ENCODE results near the gene MPND. TPM values are rescaled to one million over a fixed set of nuclear protein-coding genes. Genes with fewer than 3 reads are reported as not detected.
"Not testable (repeated sequence)": the region's sequence is repeated elsewhere in the genome, so short reads cannot be mapped to it uniquely, and the experiment has no call there.

Gene MPND
- total RNA-seq, 1 experiment from 2014 or later = 9.4 TPM

DNA sequence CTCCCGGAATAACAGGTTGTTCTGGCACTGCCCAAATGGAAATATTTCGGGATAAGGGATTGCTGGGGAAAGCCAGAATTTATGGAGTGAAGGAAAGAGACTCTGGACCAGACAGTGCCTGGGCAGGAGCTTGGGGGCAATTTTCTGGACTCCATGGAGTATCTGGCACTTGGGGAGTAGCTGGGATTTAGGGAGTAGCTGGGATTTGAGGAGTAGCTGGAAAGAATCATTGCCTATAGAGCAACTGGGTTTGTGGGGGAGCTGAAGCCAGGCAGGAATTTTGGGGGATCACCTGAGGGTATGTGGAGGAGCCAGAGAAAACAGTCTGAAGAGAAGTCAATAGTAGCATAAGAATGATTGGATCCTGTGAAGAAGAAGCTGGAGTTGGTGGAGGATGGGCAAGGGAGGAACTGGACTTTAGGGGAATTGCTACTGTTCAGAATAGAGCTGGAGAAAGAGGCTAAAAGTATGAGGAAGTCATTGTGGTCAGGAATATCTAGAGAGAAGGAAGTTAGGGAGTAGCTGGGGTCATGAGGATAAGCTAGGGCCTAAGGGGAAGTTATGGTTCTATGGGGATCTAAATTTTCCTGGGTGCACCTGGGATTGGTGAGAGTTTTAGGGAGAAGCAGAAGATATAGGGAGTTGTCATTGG, 24.2 kb upstream of the MPND start:
- DNase-seq (ENCODE audit: low spot score) = no peak

DNA sequence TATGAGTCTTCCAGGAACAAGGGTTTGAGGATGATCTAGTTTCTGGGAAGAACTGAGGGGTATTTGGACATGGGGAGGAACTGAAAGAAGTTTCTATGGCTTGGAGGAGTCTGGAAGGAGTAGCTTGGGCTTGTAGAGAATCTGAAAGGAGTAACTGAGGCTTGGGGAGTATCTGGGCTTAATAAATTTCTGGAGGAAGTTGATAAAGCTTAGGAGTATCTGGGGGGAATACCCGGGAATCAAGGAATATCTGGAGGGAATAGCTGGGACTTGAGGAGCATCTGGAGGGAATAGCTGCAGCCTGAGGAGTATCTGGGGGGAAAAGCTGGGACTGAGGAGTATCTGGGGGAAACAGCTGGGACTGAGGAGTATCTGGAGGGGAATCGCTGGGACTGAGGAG, 22.9 kb upstream of the MPND start:
- DNase-seq (ENCODE audit: low spot score) = no peak

DNA sequence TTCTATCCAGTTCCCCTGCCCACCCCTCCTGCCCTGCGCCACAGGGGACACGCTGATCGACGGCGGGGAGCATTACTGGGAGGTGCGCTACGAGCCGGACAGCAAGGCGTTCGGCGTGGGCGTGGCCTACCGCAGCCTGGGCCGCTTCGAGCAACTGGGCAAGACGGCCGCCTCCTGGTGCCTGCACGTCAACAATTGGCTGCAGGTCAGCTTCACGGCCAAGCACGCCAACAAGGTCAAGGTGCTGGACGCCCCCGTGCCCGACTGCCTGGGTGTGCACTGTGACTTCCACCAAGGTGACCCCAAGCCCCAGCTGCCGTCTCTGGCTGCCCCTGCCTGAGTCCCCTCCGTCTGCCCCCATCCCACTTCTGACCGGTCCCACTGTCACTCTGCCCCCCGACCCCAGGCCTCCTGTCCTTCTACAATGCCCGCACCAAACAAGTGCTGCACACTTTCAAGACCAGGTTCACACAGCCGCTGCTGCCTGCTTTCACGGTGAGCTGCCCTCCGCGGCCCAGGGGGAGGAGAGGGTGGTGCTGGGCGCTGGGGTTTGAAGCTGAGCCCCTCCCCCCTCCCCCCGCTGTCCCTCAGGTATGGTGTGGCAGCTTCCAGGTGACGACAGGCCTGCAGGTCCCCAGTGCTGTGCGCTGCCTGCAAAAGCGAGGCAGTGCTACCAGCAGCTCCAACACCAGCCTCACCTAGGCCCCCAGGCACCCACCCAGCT, 20.3 kb upstream of the MPND start:
- no peak for DNase-seq (ENCODE audit: low spot score)

DNA sequence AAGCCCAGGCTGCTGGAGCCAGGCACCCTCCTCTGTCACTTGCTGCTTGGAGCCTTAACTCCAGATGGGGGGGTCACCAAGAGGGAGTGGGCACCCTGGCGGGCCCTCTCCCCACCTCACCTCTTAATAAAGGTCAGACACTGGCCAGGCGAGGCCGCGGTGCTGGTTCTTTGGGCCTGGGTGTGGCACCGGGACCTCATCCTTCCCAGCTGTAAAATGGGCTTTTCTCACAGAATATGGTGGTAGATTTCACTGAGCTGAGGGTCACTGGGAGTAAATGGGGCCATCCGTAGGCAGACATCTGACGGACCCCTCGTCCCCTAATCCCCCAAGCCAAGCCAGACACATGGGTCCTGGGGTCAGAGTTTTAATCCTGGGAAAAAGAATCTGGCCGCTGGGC, 19.7 kb upstream of the MPND start:
- no peak for DNase-seq (ENCODE audit: low spot score)

DNA sequence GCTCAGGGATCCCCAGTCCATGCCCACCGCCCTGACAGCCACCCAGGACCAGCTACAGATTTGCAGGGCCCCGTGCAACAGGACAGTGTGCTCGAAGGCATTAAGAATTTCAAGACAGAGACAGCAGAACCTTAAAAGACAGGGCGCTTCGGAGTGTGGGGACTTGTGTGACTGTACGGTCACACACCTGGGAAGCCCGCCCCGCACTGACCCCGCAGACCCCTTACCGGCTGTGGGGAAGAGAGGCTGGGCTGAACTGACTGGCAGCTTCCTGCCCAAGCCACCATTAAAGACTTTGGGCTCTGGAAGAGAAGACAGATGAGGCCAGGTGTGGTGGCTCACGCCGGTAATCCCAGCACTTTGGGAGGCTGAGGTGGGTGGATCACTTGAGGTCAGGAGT, 19.1 kb upstream of the MPND start:
- DNase-seq (ENCODE audit: low spot score) = no peak

DNA sequence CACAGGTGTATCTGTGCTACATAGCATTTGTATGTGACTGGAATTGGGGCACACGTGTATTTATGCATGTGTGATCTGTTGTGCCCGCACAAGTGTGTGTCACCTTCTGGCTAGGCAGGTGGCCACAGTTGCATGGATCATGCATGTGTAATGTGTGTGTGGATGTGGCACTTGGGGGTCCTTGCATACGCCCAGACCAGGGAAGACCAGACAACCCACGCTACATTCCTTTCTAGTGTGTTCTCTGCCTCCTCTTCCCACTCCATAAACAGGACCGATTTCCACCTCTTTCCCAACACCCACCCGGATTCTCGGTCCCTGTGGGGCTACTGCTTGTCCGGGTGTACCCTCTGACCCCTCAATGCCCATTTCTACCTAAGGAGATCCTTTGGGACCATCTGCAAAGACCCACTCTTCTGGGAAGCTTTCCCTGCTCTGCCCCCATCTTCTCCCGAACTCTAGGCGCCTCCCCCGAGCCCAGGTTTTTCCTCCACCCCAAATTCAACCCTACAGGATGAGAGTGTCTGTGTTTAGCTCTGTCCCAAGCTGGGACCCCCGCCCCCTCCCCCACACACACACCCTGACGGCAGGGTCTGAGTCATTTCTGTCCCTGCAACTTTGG, 17.0 kb upstream of the MPND start:
- DNase-seq (ENCODE audit: low spot score) = no peak

DNA sequence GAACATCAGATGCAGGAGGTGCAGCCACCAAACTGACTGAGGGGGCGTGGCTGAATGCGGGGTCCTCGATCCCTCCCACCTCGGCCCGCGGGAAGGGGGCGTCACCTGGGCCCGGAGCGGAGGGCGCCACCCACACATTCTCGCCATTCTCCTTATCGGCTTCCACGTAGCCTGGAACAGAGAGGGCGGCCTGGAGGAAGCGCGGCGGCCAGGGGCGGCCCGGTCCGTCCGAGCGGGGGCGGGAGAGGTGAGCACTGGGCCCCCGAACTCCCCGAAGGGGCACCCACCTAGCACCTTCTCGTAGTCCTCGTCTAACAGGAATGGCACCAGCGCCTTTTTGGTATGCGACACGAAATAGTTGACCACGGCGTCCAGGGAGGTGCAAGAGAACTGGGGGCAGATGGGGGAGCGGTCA, 16.5 kb upstream of the MPND start:
- no peak for DNase-seq (ENCODE audit: low spot score)

DNA sequence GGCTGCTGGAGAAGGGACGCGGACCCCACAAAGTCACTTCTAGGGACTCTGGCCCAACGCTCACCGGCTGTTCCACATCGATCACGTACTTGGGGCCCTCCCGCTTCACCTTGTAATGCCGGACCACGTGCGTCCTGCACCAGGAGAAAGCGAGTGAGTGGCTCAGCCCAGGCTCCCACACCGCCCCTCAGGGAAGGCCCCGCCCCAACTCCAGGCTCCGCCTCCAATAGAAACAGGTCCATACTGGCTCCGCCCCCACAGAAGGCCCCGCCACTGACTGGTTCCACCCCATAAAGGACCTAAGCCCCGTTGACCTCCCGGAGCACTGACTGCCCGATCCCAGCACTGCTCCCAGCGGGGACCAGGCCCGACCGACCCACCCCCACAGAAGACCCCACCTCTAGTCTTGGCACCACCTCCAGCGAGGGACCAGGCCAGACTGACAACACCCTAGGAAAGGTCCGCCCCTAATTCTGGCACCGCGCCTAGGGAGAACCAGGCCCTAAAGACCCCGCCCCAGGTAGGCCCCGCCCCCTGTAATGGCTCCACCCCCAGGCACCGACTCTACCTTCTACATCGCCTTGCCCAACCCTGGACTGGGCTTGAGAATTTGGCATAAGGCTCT, 16.0 kb upstream of the MPND start:
- DNase-seq (ENCODE audit: low spot score) = no peak

DNA sequence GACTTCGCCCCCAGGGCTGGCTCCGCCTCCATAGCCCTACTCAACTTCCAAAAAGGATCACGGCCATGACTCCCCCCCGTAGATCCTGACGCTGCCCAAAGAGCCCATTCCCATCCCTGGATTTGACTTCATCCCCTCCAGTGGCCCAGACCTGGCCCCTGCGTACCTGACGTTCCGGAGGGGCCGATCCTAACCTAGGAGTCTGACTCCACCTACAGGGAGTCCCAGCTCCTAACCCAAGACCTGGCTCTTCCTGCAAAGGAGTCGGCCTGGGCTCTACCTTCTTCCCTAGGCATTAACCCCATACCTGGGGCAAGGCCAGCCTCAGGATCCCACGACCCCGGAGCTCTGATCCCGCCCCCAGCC, 15.5 kb upstream of the MPND start:
- DNase-seq (ENCODE audit: low spot score) = no peak

DNA sequence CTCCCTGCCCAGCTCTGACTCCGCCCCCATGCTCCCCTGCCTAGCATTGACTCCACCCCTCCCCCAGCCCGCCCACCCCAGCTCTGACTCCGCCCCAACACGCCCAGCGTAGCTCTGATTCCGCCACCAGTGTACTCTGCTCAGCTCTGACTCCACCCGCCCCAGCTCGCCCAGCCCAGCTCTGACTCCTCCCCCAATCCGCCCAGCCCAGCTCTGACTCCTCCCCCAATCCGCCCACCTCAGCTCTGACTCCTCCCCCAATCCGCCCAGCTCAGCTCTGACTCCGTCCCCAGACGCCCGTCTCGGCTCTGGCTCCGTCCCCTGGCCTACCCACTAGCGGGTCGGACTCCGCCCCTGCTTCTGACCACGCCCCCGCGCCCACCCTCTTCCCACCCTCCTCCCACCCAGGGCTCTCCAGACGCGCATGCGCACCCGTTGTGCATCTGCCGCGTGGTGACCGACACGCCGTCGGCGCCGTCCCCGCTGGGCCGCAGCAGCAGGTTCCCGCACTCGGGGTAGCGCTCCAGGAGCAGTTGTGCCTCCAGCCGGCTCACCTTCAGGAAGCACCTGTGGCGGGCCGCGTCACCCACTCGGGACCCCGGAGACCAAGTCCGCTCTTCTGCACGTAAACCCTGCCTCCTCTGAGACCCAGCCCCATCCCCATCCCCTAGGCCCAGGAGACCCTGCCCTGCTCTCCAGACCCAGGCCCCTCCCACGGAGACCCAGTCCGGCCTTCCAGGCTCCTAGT, 14.9 kb upstream of the MPND start:
- DNase-seq (ENCODE audit: low spot score) = no peak

DNA sequence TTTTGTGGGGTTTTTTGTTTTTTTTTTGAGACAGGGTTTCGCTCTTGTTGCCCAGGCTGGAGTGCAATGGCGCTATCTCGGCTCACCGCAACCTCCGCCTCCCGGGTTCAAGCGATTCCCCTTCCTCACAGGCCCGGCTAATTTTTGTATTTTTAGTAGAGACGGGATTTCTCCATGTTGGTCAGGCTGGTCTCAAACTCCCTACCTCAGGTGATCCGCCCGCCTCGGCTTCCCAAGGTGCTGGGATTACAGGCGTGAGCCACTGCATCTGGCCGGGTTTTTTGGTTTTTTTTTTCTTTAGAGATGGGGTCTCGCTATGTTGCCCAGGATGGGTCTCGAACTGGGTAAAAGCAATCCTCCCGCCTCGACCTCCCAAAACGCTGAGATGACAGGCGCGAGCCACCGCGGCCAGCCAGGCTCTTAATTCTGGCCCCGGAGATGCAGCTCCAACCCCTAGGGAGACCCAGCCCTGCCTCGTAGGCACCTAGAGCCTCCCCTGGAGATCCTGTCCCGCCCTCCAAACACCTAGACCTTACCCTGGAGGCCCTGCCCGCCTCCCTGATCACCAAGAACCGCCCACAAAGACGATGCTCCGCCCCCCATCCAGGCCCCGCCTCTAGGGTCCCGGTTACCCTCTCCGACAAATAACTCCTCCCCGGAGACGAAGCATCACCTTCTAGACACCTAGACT, 14.2 kb upstream of the MPND start:
- DNase-seq (ENCODE audit: low spot score) = not testable (repeated sequence)

DNA sequence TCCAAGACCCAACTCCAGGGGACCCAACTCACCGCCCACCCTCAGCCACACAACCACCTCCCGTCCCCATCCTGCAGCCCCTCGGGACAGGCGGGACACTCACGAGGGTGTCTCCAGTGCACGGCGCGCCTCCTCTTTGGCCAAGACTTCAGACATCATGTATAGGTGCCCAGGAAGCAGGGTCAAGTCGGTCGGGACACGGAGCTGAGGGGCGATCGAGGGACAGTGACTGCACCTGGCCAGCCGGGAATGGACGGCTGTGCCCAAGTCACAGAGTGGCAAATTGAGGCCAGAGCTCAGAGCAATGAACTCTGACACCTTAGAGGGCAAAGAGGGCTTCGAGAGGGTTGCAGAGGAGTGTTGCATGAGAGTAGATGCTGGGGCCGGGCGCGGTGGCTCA, 13.5 kb upstream of the MPND start:
- DNase-seq (ENCODE audit: low spot score) = no peak

DNA sequence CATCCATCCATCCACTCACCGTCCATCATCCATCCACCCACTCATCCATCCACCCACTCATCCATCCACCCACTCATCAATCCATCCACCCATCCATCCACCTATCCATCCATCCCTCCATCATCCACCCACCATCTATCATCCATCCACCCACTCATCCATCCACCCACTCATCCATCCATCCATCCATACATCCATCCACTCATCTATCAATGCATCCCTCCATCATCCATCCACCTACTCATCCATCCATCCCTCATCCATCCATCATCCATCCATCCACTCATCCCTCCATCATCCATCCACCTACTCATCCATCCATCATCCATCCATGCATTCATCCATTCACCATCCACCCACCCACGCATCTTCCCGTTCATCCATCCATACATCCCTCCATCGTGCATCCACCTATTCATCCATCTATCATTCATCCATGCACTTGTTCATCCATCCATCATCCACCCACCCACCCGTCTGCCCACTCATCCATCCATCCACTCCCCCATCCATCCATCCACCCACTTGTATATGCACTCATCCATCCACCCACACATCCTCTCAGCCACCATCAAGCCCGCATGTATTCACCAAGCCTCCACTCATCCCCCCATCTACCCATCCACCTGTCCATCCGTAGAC, 8.3 kb upstream of the MPND start:
- DNase-seq (ENCODE audit: low spot score) = no peak

DNA sequence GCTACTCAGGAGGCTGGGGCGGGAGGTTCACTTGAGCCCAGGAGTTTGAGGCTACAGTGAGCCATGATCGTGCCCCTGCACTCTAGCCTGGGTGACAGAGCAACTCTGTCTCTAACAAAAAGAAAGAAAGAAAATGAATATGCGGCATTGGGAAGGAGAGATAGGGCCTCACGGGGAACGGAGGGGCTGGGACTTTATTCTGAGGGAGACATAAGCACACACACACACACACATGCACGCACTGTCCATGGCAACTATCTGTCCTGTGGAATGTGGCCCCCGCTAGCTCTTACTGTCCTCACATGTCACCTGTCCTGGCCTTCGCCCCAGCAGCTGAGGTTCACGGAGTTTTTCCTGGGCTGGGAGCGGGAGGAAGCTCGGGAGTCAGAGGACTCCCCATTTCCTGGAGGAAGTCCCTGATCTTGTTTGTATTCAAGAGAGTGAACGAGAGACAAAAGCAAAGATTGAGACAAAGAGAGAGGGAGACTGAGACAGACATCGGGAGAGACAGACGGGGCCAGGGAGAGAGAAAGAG, 5.4 kb upstream of the MPND start:
- DNase-seq (ENCODE audit: low spot score) = peak; percentile 52

DNA sequence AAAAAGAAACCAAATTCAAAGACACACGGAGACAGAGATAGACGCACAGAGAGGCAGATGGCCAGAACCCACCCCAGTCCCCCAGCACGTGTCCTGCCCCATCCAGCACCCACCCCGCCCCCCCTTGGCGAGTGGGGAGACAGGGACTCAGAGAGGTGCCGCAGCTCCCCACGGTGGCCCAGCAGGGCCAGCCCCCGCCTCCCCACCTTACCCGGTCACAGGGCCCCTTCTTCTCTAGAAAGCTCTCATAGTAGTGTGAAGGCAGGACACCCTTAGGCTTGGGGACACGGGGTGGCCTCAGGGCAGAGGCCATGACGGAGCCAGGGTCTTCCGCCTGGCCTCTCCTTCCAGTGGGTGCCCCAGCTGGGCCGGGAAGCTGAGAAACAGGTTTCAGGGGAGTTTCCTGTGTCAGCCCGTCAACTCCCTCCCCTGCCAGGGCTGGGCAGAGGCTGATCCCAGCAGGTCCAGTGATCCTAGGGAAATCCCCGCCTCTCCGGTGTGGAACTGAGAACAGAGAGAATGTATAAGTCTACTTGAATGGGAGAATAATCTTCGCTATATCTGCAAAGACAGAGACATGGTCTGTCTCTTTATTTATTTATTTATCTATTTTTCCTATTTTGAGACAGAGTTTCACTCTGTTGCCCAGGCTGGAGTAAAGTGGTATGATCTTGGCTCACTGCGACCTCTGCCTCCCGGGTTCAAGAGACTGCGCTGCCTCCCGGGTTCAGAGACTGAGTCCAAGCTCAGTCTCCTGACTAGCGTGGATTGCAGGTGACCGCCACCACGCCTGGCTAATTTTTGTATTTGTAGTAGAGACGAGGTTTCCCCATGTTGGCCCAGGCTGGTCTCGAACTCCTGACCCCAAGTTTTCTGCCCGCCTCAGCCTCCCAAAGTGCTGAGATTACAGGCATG, 4.7 kb upstream of the MPND start, which contains the start of gene STAP2:
Gene STAP2 (minus strand): TSS at position 387 of the 915 bp plus-strand sequence. CDS start 74 bp downstream, at position 313.
- DNase-seq (ENCODE audit: low spot score) = peak; percentile 79

DNA sequence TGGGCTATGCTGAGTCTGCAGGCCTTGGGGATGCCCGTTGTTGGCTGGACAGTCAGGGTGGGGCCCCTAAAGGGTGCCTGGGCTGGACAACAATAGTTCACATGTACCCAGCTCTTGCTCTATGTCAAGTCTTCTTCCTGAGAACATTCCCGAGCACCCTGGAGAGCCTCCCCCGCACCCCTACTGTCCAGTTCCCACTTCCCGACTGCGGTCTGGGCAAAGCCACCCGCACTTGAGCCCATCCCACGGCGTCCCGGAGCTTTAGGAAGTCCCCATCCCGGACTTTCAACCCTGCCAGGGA, 1.1 kb upstream of the MPND start:
- DNase-seq (ENCODE audit: low spot score) = no peak

DNA sequence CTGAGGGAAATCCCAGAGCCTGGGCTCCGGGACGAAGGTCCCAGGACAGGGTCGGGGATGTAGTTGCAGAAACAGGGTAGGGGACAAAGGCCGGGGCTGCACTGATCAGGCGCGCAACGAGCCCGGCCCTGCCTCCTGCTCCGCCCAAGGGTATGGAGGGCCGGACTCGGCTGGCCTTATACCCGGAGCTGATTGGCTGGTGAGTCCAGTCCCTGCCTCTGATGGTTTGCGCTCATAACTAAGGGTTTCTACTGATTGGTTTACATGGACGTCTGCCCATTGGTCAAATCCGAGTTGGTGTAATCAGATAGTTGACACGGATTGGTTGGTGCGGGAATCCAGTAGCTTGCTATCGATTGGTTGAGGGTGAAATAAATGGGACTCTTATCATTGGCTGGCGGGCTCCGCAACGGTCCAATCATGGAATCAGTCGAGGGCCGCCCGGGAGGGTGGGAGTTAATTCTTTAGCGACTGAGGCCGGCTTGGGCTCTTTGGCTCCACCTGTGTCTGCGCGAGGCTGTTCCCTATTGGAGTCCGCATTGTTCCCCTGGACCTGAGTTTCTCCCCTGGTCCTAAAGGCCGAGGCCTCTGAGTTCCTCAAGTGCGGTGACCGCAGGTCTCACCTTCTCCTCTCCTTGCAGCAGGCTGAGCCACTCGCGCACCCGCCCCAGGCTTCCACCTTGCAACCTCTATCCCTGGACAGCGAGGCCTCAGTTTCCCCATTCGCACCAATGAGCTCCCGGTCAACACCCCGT, 570 bp upstream of the MPND start:
- DNase-seq (ENCODE audit: low spot score) = peak; percentile 98

DNA sequence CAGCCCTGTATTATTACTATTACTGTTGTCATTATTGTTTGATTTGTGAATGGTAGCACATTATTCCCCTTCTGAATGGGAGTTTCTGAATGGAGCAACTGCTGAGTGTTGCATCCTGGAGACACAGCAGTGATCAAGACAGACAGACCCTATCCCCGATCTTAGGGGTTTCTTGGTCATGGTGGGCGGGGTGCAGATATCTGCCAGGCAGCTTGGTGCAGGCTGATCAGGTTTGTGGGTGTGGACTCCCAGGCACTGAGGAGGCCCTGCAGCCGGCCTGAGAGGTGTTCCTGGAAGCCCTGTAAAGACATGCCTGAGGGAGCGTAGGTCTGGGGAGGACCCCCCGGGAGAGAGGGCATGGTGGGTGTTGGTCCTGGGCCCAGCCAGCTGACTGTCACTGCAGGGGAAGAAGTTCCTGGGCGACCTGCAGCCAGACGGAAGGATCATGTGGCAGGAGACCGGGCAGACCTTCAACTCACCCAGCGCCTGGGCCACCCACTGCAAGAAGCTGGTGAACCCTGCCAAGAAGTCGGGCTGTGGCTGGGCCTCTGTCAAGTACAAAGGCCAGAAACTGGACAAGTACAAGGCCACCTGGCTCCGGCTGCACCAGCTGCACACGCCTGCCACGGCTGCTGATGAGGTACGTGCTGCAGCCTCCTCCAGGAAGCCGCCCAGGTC, 2.1 kb downstream of the MPND start:
- DNase-seq (ENCODE audit: low spot score) = no peak
